Osteoblast (primary cell): Measurements from ENCODE around the gene PROB1. TPM values are rescaled to one million over a fixed set of nuclear protein-coding genes. Genes with fewer than 3 reads are reported as not detected.
"Not testable (repeated sequence)": the region's sequence is repeated elsewhere in the genome, so short reads cannot be mapped to it uniquely, and the experiment has no call there.

ENCODE experiments used
- DNase-seq: peaks from one replicate; pipeline ENCODE4 v3.0.0; 2011; ENCODE audit warnings: low spot score, mixed read lengths; ENCODE audit not compliant: insufficient read length; ENCODE audit errors: missing footprints
- H2AFZ ChIP-seq: 2 replicates; pipeline ENCODE4 v1.6.0; 2011; ENCODE audit warnings: mild to moderate bottlenecking, low read length
- H3K27ac ChIP-seq: 2 replicates; pipeline ENCODE4 v1.5.1; 2011; ENCODE audit warnings: mild to moderate bottlenecking, low read depth, low read length, moderate library complexity
- H3K27me3 ChIP-seq: 2 replicates; pipeline ENCODE4 v1.6.0; 2012; ENCODE audit warnings: mild to moderate bottlenecking, control low read depth, inconsistent platforms, low read length, moderate library complexity; ENCODE audit not compliant: insufficient read depth
- H3K36me3 ChIP-seq: 2 replicates; pipeline ENCODE4 v1.5.1; 2011; ENCODE audit warnings: mild to moderate bottlenecking, low read length, control low read depth, moderate library complexity; ENCODE audit not compliant: insufficient read depth
- H3K4me1 ChIP-seq: 2 replicates; pipeline ENCODE4 v1.5.1; 2011; ENCODE audit warnings: mild to moderate bottlenecking, low read length, control low read depth, moderate library complexity; ENCODE audit not compliant: insufficient read depth
- H3K4me2 ChIP-seq: 2 replicates; pipeline ENCODE4 v1.6.0; 2011; ENCODE audit warnings: mild to moderate bottlenecking, low read length; ENCODE audit not compliant: insufficient read depth
- H3K4me3 ChIP-seq: fragments of 200-600 bp; sonication (generic); 3 replicates; pipeline ENCODE4 v1.5.1; 2012; ENCODE audit warnings: mild to moderate bottlenecking, low read length, inconsistent platforms; ENCODE audit not compliant: insufficient read depth
- H3K79me2 ChIP-seq: 2 replicates; pipeline ENCODE4 v1.6.0; 2012; ENCODE audit warnings: mild to moderate bottlenecking, low read length, control low read depth, inconsistent platforms; ENCODE audit not compliant: insufficient read depth
- H3K9me3 ChIP-seq: 2 replicates; pipeline ENCODE4 v1.5.1; 2011; ENCODE audit warnings: low read depth, low read length, control low read depth
- H4K20me1 ChIP-seq: 2 replicates; pipeline ENCODE4 v1.6.0; 2012; ENCODE audit warnings: mild to moderate bottlenecking, low read length, control low read depth; ENCODE audit not compliant: insufficient read depth
- CTCF ChIP-seq: IDR thresholded peaks from 2 replicates; pipeline ENCODE4 v1.5.1; 2011; ENCODE audit warnings: mild to moderate bottlenecking, low read depth, low read length, moderate library complexity; ENCODE audit errors: extremely low read depth
- total RNA-seq: library from RNA; depleted of rRNA; stranded (reverse); fragments of >200 nt; gene quantifications from 2 replicates; pipeline ENCODE4 v1.2.3, GENCODE V29; 2012

PROB1 gene
- total RNA-seq, 1 donor = 1.1 TPM

DNA sequence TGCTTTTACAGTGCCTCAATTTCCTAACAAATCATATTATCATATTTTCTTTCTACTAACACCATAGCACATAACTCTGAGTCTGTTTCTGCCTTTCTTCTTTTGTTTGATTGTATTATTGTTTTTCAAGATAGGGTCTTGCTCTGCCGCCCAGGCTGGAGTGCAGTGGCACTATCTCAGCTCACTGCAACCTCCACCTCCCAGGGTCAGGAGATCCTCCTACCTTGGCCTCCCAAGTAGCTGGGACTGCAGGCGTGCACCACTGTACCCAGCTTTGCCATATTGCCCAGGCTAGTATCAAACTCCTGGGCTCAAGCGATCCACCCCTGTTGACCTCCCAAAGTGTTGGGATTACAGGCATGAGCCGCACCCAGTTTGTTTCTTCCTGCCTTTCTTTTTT is 34.5 kb downstream of the PROB1 start:
- H3K4me3 ChIP-seq = no peak overlapping the region
- H3K79me2 ChIP-seq = peaks cover 81% of the 10 kb centered on the region
- H3K27me3 ChIP-seq = no peaks in the 10 kb centered on the region
- H3K9me3 ChIP-seq = no peaks in the 10 kb centered on the region
- H2AFZ ChIP-seq = no peak overlapping the region
- H3K4me2 ChIP-seq = no peak overlapping the region
- peaks cover 15% of the 10 kb centered on the region for H3K36me3 ChIP-seq
- peaks cover 10% of the 10 kb centered on the region for H3K4me1 ChIP-seq
- H3K27ac ChIP-seq = no peak overlapping the region
- TF ChIP-seq CTCF = no peak
- H4K20me1 ChIP-seq = peaks cover 42% of the 10 kb centered on the region
- DNase-seq = no peak

DNA sequence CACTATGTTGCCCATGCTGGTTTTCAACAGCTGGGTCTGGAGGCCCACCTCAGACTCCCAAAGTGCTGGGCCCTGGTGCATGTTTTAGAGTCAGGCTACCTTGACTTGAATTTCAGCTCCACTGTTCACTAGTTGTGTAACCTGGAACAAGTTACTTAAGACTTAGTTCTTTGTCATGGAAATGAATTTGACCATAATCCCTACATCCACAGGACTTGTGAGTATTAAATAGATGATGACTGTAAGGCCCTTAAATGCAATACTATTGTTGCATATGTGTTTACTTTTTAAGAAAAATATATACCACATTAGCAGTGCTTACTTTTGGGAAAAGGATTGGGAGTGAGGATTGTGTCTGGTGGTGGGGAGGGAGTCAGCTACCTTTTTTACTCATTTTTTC is 36.8 kb downstream of the PROB1 start:
- H3K4me2 ChIP-seq = no peak overlapping the region
- no peaks in the 10 kb centered on the region for H3K27me3 ChIP-seq
- H3K27ac ChIP-seq = no peak overlapping the region
- peaks cover 10% of the 10 kb centered on the region for H3K4me1 ChIP-seq
- TF ChIP-seq CTCF = no peak
- H3K4me3 ChIP-seq = no peak overlapping the region
- DNase-seq = no peak
- no peaks in the 10 kb centered on the region for H3K9me3 ChIP-seq
- H4K20me1 ChIP-seq = peaks cover 59% of the 10 kb centered on the region
- peaks cover 92% of the 10 kb centered on the region for H3K79me2 ChIP-seq
- H3K36me3 ChIP-seq = peaks cover 8% of the 10 kb centered on the region
- no peak overlapping the region for H2AFZ ChIP-seq

GRCh38 chr5:139355900-139356299 is 39.0 kb downstream of the PROB1 start:
- not testable (repeated sequence) for H3K4me1 ChIP-seq, H3K4me2 ChIP-seq, H3K4me3 ChIP-seq, H2AFZ ChIP-seq, H3K27me3 ChIP-seq, H3K27ac ChIP-seq, H3K9me3 ChIP-seq, DNase-seq, H3K36me3 ChIP-seq
- Histone ChIP-seq H4K20me1 (peaks cover 67% of the 10 kb centered on the region), H3K79me2 (peaks cover 95% of the 10 kb centered on the region)

GRCh38 chr5:139354186-139354585 is 40.7 kb downstream of the PROB1 start:
- TF ChIP-seq CTCF = no peak
- peaks cover 8% of the 10 kb centered on the region for H3K36me3 ChIP-seq
- peaks cover 4% of the 10 kb centered on the region for H3K4me1 ChIP-seq
- H3K9me3 ChIP-seq = no peaks in the 10 kb centered on the region
- no peak overlapping the region for H3K4me3 ChIP-seq
- peaks cover 97% of the 10 kb centered on the region for H3K79me2 ChIP-seq
- H3K4me2 ChIP-seq = no peak overlapping the region
- no peak for DNase-seq
- H2AFZ ChIP-seq = no peak overlapping the region
- no peaks in the 10 kb centered on the region for H3K27me3 ChIP-seq
- peaks cover 71% of the 10 kb centered on the region for H4K20me1 ChIP-seq
- no peak overlapping the region for H3K27ac ChIP-seq

- H3K27me3 ChIP-seq, H3K36me3 ChIP-seq, H3K27ac ChIP-seq, H3K4me3 ChIP-seq, DNase-seq, H2AFZ ChIP-seq, H3K9me3 ChIP-seq, H3K4me2 ChIP-seq: not testable (repeated sequence)
- Histone ChIP-seq H3K79me2 (peaks cover 99% of the 10 kb centered on the region), H3K4me1 (peaks cover 12% of the 10 kb centered on the region), H4K20me1 (peaks cover 74% of the 10 kb centered on the region)
Observed at GRCh38 chr5:139347863-139348262, 47.0 kb downstream of the PROB1 start.

GRCh38 chr5:139345442-139345841 is 49.5 kb downstream of the PROB1 start:
- not testable (repeated sequence) for H3K36me3 ChIP-seq, DNase-seq, H3K27me3 ChIP-seq, H3K4me2 ChIP-seq, H3K4me3 ChIP-seq, H2AFZ ChIP-seq, H3K27ac ChIP-seq, H3K9me3 ChIP-seq
- peaks cover 22% of the 10 kb centered on the region for H3K4me1 ChIP-seq
- H3K79me2 ChIP-seq = peaks cover 88% of the 10 kb centered on the region
- H4K20me1 ChIP-seq = peaks cover 64% of the 10 kb centered on the region
